HL-60/S4 treated with retinoic acid at 250 ng/mL for 4 days and 3 days (cell line): ENCODE data around the gene KIF1A.

ENCODE experiments used
- in situ Hi-C: fragments of 300-500 bp; cut with MboI; formaldehyde crosslinking; loops from 2 replicates; pipeline ENCODE4 v1.7.0; 2022; ENCODE audit warnings: low sequenced_read_pairs

KIF1A gene, protein sequence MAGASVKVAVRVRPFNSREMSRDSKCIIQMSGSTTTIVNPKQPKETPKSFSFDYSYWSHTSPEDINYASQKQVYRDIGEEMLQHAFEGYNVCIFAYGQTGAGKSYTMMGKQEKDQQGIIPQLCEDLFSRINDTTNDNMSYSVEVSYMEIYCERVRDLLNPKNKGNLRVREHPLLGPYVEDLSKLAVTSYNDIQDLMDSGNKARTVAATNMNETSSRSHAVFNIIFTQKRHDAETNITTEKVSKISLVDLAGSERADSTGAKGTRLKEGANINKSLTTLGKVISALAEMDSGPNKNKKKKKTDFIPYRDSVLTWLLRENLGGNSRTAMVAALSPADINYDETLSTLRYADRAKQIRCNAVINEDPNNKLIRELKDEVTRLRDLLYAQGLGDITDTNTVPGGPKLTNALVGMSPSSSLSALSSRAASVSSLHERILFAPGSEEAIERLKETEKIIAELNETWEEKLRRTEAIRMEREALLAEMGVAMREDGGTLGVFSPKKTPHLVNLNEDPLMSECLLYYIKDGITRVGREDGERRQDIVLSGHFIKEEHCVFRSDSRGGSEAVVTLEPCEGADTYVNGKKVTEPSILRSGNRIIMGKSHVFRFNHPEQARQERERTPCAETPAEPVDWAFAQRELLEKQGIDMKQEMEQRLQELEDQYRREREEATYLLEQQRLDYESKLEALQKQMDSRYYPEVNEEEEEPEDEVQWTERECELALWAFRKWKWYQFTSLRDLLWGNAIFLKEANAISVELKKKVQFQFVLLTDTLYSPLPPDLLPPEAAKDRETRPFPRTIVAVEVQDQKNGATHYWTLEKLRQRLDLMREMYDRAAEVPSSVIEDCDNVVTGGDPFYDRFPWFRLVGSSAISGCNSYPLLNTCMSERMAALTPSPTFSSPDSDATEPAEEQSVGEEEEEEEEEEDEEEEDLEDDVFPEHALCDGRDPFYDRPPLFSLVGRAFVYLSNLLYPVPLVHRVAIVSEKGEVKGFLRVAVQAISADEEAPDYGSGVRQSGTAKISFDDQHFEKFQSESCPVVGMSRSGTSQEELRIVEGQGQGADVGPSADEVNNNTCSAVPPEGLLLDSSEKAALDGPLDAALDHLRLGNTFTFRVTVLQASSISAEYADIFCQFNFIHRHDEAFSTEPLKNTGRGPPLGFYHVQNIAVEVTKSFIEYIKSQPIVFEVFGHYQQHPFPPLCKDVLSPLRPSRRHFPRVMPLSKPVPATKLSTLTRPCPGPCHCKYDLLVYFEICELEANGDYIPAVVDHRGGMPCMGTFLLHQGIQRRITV (N-terminal part only)

DNA sequence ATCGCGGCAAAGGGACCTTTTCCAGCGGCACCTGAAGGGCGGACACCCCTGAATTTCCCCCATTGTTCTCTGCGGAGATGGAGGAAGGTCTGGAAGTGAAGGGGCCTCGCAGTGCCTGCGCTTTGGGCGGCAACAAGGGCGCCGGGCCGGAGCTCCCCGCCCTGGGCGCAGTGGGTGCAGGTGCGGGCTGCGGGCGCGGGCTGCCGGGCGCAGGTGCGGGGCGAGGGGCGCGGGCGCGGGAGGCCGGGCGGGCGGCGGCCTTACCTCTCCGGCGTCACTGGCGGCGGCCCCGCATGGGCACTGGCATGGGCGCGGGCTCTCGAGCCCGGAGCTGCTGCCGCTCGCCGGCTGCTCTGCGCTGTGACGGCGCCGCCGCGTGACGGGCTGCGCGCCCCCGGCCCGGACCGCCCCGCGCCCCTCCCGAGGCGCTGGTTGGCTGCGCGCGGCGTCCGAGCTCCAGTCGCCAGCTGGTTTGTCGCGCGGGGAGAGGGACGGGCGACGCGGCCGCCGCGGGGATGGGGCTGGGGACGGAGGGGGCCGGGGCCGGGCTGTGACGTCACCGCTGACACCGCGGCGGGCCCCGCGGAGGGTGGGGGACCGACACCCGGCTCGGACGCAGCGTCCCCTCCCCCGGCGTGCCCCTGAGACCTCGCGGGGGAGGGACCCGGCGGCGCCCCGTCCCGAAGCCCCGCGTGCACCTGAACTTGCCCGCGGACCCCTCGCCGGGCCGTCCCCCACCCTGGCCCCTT is at the start of gene KIF1A:
Gene KIF1A (minus strand): TSS at position 362 of the 749 bp plus-strand sequence. CDS start 22,467 bp downstream, outside the sequence.
- in situ Hi-C loops, result no loop called here

DNA sequence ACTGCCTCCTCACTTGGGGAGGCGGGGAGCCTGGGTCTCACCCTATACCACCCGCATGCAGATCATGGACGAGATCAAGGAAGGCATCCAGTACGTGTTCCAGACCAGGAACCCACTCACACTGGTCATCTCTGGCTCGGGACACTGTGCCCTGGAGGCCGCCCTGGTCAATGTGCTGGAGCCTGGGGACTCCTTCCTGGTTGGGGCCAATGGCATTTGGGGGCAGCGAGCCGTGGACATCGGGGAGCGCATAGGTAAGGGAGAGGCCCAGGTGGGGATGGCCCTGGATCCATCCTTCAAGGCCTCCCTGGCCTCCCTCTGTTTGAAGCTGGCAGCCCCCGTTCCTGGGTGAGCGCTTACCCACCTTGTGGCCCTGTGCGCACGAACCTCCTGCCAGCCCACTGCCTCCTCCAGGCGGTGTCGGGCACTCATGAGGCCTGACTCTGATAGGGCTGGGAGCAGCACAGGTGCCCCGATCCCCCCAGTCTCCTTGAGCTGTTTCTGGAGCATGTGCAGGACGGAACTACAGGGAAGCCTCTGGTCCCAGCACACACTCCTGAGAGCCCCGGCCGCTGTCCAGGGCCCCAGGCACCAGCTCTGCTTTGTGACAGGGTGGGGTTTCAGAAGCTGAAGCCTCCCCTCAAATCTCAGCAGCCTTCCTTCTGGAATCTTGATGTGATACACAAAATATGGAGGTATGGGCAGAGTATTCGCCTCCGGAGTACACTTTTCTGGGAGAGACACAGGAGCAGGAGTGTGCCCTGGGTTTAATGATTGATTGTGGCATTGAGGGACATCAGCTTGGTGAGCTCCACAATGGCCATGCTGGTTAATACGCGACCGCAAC is 49.3 kb upstream of the KIF1A start:
- in situ Hi-C loops, result no loop called here

GRCh38 chr2:240868286-240869108 is 48.5 kb upstream of the KIF1A start, which contains the start of gene AGXT:
TSS of gene AGXT (plus strand) at chr2:240868824. CDS start at chr2:240868866, 42 bp downstream.
- in situ Hi-C loops, result no loop called here

DNA sequence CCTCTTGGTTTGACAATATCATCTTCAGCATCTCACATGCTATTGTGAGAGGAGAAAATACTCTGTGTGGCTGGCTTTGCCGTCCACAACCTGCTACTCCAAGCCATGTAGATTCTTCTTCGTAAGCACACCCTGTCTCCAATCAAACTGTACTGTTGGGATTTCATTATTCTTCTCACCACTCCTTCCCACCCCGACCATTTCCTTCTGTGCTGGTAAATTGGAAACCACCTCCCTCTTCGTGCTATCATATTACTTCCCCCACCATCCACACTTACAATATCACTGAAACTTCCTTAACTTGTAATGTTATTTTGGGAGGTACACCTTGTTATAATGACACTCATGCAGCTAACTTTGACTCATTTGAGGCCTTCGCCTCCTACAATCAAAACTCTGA is 45.4 kb upstream of the KIF1A start:
- in situ Hi-C loops, result no loop called here

DNA sequence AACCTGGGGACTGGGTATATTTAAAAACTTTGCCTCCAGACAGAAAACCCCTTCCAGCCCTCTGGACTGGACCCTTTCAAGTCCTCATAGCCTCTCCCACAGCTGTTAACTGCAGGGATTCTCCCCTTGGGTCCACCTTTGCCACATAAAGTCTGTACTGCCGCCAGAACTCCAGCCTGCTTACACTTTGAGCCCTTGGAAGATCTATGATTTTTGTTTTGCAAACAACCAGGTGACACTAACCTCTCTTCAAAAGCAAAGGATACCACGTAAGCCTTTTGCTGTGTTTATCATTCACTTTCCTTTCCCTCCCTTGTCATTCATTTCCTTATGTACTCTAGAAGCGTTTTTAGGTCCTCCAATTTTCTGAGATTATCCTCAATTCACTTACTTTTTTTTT is 44.5 kb upstream of the KIF1A start:
- in situ Hi-C loops, result no loop called here

DNA sequence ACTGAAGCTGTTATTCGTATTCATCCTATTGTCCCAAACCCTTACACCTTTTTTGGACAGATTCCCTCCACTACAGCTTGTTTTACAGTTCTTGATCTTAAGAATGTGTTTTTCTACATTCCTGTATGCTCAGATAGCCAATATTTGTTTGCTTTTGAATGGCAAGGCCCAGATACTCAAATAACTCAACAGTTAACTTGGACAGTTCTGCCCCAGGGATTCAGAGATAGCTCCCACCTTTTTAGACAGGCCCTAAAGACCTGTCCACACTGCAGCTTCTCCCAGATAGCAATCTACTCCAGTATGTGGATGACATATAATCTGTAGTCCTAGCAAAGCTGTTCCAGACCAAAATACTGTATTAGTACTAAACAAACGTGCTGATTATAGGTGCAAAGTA is 41.5 kb upstream of the KIF1A start:
- in situ Hi-C loops, result no loop called here

DNA sequence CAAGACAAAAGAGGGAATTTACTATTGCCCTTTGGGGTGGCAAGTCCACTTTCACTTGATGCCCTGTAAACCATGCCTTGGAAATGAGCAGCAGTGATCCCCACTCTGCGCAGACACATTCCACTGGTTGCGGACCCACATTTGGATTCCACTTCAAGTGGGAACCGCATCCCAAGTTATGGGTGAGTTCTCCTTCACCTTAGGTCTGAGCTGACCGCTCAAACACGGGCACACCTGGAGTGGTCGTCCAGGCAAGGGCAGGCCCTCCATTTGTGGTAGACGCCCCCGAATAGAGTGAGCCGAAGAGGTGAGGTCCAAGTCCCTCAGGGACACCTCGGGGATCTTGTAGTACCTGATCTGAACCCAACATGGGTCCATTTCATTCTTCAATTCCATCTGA is 38.9 kb upstream of the KIF1A start:
- in situ Hi-C loops, result no loop called here

- in situ Hi-C loops, result no loop called here
These were observed 38.3 kb upstream of the KIF1A start for GRCh38 chr2:240858321-240858720.

DNA sequence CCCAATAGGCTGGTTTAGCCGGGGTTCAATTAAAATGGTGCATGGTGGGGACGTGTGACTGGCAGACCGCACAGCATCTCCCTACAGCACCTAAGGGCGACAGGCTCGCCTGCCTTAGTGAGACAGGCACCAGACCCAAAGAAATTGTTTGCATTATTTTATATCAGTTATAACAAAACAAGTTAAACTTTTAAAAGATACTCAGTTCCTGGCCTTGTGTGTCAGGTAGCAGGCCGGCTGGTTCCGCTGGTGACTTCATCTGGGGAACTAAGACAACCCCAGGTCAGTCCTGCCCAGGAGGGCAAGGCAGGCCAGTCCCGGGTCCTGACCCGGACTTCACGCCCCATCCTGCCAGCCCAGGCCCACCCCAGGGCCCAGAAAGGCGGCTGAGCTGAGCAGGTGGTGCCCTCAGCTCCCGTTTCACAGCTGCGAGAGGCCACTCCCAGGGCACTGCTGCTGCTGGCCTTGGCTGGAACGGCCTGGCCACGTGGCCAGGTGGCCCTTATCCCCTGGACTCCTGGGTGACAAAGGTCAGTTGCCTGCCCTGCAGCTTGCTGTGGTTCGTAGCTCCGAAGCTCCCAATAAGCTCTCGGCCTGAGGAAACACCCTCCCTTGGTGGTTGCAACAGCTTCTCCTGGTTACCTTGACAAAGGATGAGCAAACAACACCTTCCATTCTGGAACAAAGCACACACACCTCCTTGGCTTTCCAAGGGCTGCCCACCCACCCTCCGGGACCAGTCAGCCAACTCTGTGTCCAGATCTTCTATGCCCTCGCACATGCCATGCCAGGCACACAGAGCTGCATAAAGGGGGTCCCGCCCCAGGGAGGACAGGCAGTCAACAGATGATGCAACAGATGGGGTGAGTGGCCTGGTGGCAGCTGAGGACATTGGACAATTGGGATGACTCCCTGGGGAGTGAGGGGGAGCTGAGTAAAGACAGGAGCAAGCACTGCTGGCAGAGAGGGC is 37.3 kb upstream of the KIF1A start:
- in situ Hi-C loops, result no loop called here

GRCh38 chr2:240856151-240856980 is 36.3 kb upstream of the KIF1A start:
- in situ Hi-C loops, result no loop called here

DNA sequence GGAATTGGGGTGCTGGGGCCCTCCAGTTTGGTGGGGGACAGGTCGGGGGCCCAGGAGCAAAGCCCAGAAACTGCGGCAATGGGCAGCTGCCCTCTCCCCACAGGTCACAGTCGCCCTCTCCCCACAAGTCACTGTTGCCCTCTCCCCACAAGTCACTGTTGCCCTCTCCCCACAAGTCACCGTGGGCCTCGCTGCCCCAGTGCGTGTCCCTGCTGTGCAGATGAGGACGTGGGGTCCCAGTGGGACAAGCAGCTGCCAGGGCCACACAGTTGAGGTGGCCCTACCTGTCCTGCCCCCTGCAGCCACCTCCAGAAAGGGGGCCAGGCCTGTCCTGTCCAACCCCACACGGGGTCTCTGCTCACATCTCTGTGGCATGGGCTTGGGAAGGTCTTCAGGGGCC is 35.7 kb upstream of the KIF1A start:
- in situ Hi-C loops, result no loop called here

DNA sequence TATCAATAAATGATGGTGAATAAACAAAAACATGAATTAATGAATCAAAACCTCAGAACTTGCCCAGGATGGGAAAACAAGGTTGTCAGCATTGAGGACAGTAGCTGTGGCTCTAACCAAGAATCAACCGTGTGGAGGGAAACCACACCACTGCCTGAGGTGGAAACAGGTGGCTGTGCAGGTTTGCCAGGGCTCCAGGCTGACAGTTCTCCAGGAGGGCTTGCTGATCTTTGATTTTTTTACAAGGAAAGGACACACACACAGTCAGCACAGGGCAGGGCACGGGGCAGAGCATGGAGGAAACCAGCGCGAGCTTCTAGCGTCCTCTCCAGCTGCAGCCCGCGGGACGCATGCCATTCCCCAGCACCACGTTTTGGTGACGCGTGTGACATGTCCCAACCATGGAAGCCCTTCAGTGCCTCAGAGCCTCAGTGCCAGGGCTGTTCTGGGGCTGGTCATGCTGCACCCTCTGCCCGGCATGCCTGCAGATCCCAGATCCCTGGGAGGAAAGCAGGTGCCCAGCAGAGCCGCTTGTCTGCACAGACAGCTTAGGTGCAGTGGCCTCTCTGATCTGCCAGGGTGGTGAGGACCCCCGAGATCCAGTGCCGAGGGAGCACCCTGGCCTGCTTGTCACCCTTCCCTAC is 32.8 kb upstream of the KIF1A start:
- in situ Hi-C loops, result no loop called here

DNA sequence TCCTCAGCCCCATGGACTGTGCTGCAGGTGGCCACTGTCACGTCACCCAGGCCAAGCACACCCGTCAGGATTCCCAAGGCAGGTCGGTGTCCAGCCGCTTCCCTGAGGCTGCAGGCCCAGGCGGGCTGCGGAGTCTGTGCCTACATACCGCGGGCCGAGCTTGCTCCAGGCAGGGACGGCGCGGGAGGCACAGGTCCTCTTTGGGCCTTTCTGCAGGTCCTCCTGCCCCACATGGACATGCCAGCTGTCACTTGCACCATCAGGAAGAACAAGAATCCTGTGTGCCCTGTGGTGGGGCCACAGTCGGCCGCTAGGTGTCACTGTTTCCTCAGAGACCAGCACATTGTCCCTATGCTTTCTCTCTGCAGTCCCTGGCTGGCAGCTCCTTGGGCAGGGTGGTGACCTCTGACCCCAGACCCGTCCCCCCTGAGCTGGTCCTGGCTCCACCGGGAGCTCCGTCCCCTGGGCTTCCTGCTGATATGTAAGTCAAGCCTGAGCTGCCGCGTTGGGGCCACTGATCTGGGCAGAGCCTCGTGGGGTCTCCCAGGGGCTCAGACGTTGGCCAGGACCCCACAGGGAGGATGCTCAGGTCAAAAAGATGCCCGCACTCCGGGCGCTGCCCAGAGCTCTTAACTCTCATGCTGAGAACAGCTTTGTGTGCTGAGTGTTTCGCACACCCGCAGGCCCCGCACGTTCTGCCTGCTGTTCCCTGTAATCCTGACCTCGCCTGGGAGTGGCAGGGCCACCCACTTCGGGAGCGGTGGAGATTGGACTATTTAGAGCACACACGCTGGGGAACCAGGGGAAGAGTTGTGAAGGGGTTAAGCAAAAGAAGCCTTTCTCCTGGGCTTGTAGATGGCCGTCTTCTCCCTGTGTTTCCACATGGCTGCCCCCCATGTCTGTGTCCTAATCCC is 31.3 kb upstream of the KIF1A start:
- in situ Hi-C loops, result no loop called here

DNA sequence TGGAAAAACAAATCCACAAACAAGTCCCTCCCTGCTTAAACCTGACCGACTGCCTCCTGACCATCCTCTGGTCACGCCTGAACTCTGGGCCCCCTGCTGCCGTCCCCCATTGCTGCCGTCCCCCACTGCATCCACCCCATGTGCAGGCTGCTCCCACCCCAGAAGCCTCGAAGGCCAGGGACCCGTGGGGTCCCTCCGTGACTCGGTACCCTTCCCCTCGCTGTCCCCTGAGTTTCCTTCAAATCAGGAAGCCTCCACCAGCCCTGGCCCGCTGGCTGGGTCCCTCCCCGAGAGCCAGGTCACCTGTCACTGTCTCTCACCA is 30.7 kb upstream of the KIF1A start:
- in situ Hi-C loops, result no loop called here

DNA sequence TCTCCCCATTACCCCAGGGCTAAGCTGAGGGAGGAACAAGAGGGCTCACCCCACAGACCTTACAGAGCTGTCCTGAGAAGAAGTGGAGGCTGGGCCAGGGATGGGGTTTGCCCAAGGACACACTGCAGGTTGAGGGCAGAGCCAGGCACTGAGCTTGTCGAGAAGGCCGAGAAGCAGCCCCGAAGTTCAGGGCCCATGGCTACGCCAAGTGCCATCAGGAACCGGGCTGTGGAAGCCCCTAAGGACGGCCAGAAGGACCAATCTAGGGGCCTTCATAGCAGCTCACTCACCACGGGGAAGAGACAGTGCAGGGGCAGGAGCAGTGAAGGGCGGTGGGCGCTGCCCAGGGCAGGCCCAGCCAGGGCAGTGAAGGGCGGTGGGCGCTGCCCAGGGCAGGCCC is 30.0 kb upstream of the KIF1A start:
- in situ Hi-C loops, result no loop called here
